Esophagus squamous epithelium (tissue), 5 donors: ENCODE data around the gene APOO. TPM values are rescaled to one million over a fixed set of nuclear protein-coding genes. Genes with fewer than 3 reads are reported as not detected.

Experiments
- DNase-seq: peaks from one replicate; lab custom pipeline; 2025; lab: John Stamatoyannopoulos, UW
- H3K27ac ChIP-seq, 4 donors: fragments of 200-600 bp; sonication (generic); one replicate each; pipeline ENCODE4 v1.5.1; 2016 to 2019; ENCODE audit warnings: mild to moderate bottlenecking in 1 of 4
- H3K27me3 ChIP-seq, 4 donors: fragments of 200-600 bp; sonication (generic); 1 replicate in 3 of 4; 2 replicates in 1 of 4; pipeline versions ENCODE4 v1.5.1 to v1.6.0; 2017 to 2021; ENCODE audit warnings: antibody characterized with exemption in 1 of 4
- H3K36me3 ChIP-seq, 3 donors: fragments of 200-600 bp; sonication (generic); one replicate each; pipeline ENCODE4 v1.5.1; 2016 to 2019
- H3K4me1 ChIP-seq, 3 donors: fragments of 200-600 bp; sonication (generic); one replicate each; pipeline ENCODE4 v1.5.1; 2017 to 2019
- H3K4me3 ChIP-seq, 4 donors: fragments of 200-600 bp; sonication (generic); 1 replicate in 3 of 4; 2 replicates in 1 of 4; pipeline ENCODE4 v1.5.1; 2016 to 2019; ENCODE audit warnings: mild to moderate bottlenecking in 2 of 4, moderate library complexity in 1 of 4
- H3K9me3 ChIP-seq, 3 donors: fragments of 200-600 bp; sonication (generic); one replicate each; pipeline ENCODE4 v1.5.1; 2016 to 2019
- POLR2A ChIP-seq, 4 donors: fragments of 450-650 bp; IDR thresholded peaks; one replicate each; pipeline ENCODE4 v1.6.1; 2017; ENCODE audit warnings: antibody characterized with exemption in 4 of 4, mild to moderate bottlenecking in 4 of 4, moderate library complexity in 3 of 4
- WGBS, 2 donors: methylation state at CpG; one replicate each; pipeline ENCODE4 v1.1.5; 2018; 5-methylcytosine and 5-hydroxymethylcytosine counted together
- intact Hi-C: fragments of 100-400 bp; cut with DNase I; formaldehyde crosslinking; loops from one replicate; pipeline ENCODE4 v1.15.0; 2022
- total RNA-seq, 4 donors: library from RNA; depleted of rRNA; stranded (reverse); fragments of >200 nt; gene quantifications; one replicate each; pipeline ENCODE4 v1.1.0, GENCODE V29; 2016
- TF ChIP-seq, protein P1 (sequence below), 6 experiments: fragments of 450-650 bp in 4 of 6; fragments of 200-600 bp in 2 of 6; sonication (generic) in 2 of 6; IDR thresholded peaks; one replicate each; pipeline ENCODE4 v1.5.1; 2016 to 2019; ENCODE audit warnings: antibody characterized with exemption in 6 of 6, mild to moderate bottlenecking in 4 of 6, moderate library complexity in 4 of 6
- donor health status: DM: yes; HTN: yes; CAD: no.

Gene APOO
- total RNA-seq, 4 donors from 2014 or later = 10.5 to 25.1 (median 13.7) TPM

DNA sequence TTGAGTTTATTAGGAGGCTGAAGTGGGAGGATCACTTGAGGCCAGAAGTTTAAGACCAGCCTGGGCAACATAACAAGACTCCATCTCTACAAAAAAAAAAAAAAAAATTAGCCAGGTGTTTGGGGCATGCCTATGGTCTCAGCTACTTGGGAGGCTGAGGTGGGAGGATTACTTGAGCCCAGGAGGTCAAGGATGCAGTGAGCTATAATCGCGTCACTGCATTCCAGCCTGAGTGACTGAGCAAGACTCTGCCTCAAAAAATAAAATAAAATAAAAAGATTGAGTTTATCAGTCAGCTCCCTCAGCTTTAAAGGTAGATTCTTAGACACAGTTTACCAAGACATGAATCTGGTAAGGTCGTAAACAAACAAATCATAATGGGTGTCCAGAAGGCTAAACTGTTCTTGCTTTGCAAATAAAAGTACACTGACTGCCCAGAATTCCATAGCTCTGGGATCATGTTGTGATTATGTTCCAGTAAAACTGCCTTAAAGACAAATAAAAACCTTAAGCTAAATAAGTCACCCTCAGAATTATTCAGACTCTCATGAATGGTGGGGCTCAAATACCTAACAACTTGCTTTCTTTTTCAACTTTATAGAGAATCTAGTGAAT lies 18.7 kb downstream of the APOO start:
- peak overlapping the region in 2 of 4 donors; percentile 24 to 36 for H3K27ac ChIP-seq
- H3K27me3 ChIP-seq = no peaks in the 10 kb centered on the region
- H3K36me3 ChIP-seq = no peaks in the 10 kb centered on the region
- intact Hi-C loops = no loop called here
- 71 to 81% methylated on average over 3 of the region's 3 CpGs for WGBS, 2 donors
- no peaks in the 10 kb centered on the region for H3K9me3 ChIP-seq
- H3K4me3 ChIP-seq = no peak overlapping the region
- DNase-seq = no peak
- peaks cover 0 to 5% (median 0%) of the 10 kb centered on the region in 3 donors for H3K4me1 ChIP-seq
- no peak for TF ChIP-seq POLR2A (IDR thresholded peaks at IDR 0.05)
- TF ChIP-seq, protein P1, sequence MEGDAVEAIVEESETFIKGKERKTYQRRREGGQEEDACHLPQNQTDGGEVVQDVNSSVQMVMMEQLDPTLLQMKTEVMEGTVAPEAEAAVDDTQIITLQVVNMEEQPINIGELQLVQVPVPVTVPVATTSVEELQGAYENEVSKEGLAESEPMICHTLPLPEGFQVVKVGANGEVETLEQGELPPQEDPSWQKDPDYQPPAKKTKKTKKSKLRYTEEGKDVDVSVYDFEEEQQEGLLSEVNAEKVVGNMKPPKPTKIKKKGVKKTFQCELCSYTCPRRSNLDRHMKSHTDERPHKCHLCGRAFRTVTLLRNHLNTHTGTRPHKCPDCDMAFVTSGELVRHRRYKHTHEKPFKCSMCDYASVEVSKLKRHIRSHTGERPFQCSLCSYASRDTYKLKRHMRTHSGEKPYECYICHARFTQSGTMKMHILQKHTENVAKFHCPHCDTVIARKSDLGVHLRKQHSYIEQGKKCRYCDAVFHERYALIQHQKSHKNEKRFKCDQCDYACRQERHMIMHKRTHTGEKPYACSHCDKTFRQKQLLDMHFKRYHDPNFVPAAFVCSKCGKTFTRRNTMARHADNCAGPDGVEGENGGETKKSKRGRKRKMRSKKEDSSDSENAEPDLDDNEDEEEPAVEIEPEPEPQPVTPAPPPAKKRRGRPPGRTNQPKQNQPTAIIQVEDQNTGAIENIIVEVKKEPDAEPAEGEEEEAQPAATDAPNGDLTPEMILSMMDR (IDR thresholded peaks at IDR 0.05) = no peak

DNA sequence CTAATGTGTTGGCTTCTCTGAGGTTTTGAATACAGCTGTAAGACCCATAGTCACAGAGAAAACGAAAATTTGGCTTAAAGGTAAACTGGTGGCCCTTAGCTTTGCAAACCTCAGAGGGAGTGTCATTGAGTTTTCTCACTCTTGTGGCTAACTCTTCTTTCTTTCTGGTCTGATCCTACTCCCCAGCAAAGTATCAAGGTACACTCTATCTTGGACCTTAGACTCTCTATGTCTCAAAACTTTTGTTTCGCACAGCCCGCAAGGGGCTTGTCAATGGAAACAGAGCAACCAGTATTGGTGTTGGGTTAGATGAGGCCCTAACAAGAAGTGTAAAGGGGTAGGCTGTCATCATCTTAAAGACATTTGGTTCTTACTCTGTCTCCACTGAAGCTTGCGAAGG lies 19.8 kb downstream of the APOO start:
- intact Hi-C loops = no loop called here
- H3K4me3 ChIP-seq = no peak overlapping the region
- H3K27ac ChIP-seq = no peak overlapping the region
- H3K9me3 ChIP-seq = no peaks in the 10 kb centered on the region
- TF ChIP-seq POLR2A (IDR thresholded peaks at IDR 0.05) = no peak
- TF ChIP-seq, protein P1 (IDR thresholded peaks at IDR 0.05) = no peak
- H3K36me3 ChIP-seq = no peaks in the 10 kb centered on the region
- 93 to 100% methylated on average over 4 of the region's 4 CpGs for WGBS, 2 donors
- DNase-seq = no peak
- peaks cover 0 to 16% (median 0%) of the 10 kb centered on the region in 3 donors for H3K4me1 ChIP-seq
- H3K27me3 ChIP-seq = no peaks in the 10 kb centered on the region

DNA sequence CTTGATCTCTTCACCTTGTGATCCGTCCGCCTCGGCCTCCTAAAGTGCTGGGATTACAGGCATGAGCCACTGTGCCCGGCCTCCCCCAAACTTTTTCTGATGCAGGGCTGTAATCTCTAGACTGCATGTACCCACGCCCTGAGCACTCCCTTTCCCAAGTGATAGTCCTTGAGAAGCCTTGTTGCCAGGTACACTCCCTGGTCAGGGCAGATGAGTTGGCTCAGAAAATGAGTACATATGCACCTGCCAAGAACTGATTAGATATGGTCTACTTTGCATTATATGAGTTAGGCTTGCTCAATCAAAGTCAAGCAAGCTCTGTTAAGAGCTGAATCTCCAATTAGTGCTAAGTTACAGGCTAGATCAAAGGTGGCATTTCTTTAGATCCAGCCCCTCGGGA lies 20.3 kb downstream of the APOO start:
- H3K9me3 ChIP-seq = no peaks in the 10 kb centered on the region
- intact Hi-C loops = no loop called here
- no peaks in the 10 kb centered on the region for H3K36me3 ChIP-seq
- no peak overlapping the region for H3K4me3 ChIP-seq
- peaks cover 0 to 19% (median 0%) of the 10 kb centered on the region in 3 donors for H3K4me1 ChIP-seq
- no peak overlapping the region for H3K27ac ChIP-seq
- H3K27me3 ChIP-seq = no peaks in the 10 kb centered on the region
- WGBS, 2 donors = 81% methylated on average over 3 of the region's 6 CpGs; no CpG with 5 or more reads in 1 of the 2 donors
- TF ChIP-seq, protein P1 (IDR thresholded peaks at IDR 0.05) = no peak
- TF ChIP-seq POLR2A (IDR thresholded peaks at IDR 0.05) = no peak
- no peak for DNase-seq

DNA sequence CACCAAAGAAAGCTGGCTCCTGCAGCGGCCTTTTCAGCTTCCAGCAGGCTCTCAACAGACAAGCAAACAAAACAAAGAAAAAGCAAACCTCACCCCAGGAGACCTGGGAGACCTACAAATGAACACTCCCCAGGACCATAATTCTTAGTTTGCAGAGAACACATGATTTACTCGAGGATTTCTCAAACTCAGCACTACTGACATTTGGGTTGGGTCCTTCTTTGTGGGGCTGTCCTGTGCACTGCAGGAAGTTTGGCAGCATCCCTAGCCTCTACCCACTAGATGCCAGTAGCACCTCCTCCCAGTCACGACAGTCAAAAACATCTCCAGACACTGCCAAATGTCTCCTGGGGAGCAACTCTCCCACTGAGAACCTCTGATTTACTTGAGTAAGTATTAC lies 21.9 kb downstream of the APOO start:
- no peaks in the 10 kb centered on the region for H3K9me3 ChIP-seq
- H3K27me3 ChIP-seq = no peaks in the 10 kb centered on the region
- no peak for TF ChIP-seq POLR2A (IDR thresholded peaks at IDR 0.05)
- TF ChIP-seq, protein P1 (IDR thresholded peaks at IDR 0.05) = no peak
- H3K36me3 ChIP-seq = no peaks in the 10 kb centered on the region
- H3K27ac ChIP-seq = no peak overlapping the region
- 48 to 60% methylated on average over 1 to 3 of the region's 3 CpGs for WGBS, 2 donors
- no peak overlapping the region for H3K4me3 ChIP-seq
- peaks cover 0 to 19% (median 0%) of the 10 kb centered on the region in 3 donors for H3K4me1 ChIP-seq
- intact Hi-C loops = no loop called here
- DNase-seq = no peak

DNA sequence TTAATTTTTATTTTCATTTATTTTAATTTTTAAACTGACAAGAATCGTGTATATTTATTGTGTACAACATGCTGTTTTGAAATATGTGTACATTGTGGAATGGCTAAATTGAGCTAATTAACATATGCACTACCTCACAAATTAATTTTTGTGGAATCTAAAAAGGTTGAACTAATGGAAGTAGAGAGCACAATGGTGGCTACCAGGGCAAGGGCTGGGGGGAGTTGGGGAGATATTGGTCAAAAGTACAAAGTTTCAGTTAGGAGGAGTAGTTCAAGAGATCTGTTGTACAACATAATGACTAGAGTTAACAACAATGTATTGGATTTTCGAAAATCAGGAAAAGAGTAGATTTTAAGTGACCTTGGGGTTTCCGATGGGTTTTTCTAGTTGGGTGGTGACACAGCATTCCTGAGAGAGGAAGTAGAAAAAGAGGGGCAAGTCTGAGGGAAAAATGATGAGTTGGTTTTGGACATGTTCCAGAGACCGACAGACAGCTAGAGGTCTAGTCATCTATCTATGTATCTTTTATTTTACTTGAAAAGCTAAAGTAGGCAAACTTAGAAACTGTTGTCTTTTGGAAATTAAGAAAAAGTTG lies 23.2 kb downstream of the APOO start:
- Histone ChIP-seq H3K36me3 (no peaks in the 10 kb centered on the region), H3K4me3 (no peak overlapping the region), H3K9me3 (no peaks in the 10 kb centered on the region), H3K27ac (no peak overlapping the region), H3K27me3 (no peaks in the 10 kb centered on the region), H3K4me1 (peaks cover 0 to 19% (median 0%) of the 10 kb centered on the region in 3 donors)
- WGBS, 2 donors = 60 to 66% methylated on average over 4 of the region's 4 CpGs
- no peak for DNase-seq
- intact Hi-C loops = no loop called here
- TF ChIP-seq, protein P1 (IDR thresholded peaks at IDR 0.05) = no peak
- no peak for TF ChIP-seq POLR2A (IDR thresholded peaks at IDR 0.05)
